Muscle layer of colon (tissue), 2 donors: ENCODE data around the gene BLOC1S1.

ENCODE experiments used
- H3K27ac ChIP-seq: one replicate; pipeline ENCODE4 v1.7.0; 2013; ENCODE audit warnings: low read depth, mild to moderate bottlenecking, low read length, moderate library complexity
- H3K27me3 ChIP-seq, 2 donors: one replicate each; pipeline ENCODE4 v1.7.0; 2013; ENCODE audit warnings: low read length in 2 of 2, mild to moderate bottlenecking in 2 of 2; ENCODE audit not compliant: insufficient read depth in 2 of 2, control insufficient read depth in 1 of 2
- H3K36me3 ChIP-seq: one replicate; pipeline ENCODE4 v1.7.0; 2013; ENCODE audit warnings: mild to moderate bottlenecking, low read length; ENCODE audit not compliant: insufficient read depth
- H3K4me1 ChIP-seq: one replicate; pipeline ENCODE4 v1.7.0; 2013; ENCODE audit warnings: mild to moderate bottlenecking, low read length; ENCODE audit not compliant: insufficient read depth
- H3K4me3 ChIP-seq, 2 donors: one replicate each; pipeline ENCODE4 v1.7.0; 2013; ENCODE audit warnings: low read length in 2 of 2, low read depth in 1 of 2, mild to moderate bottlenecking in 1 of 2, moderate library complexity in 1 of 2
- H3K9ac ChIP-seq: one replicate; pipeline ENCODE4 v1.7.0; 2013; ENCODE audit warnings: low read length
- H3K9me3 ChIP-seq: one replicate; pipeline ENCODE4 v1.7.0; 2013; ENCODE audit warnings: mild to moderate bottlenecking, low read length
- donor health status: abdominal sarcoma.
- donor health status: Adenocarcinoma of cecum.

The BLOC1S1 gene

GRCh38 chr12:55696141-55696540 is 19.7 kb upstream of the BLOC1S1 start:
- H3K27me3 ChIP-seq = no peaks in the 10 kb centered on the region
- H3K4me1 ChIP-seq = peaks cover 10% of the 10 kb centered on the region
- no peaks in the 10 kb centered on the region for H3K9me3 ChIP-seq
- H3K27ac ChIP-seq = no peak overlapping the region
- H3K9ac ChIP-seq = no peak overlapping the region
- no peak overlapping the region for H3K4me3 ChIP-seq
- peaks cover 83% of the 10 kb centered on the region for H3K36me3 ChIP-seq

GRCh38 chr12:55696796-55697462 is 18.9 kb upstream of the BLOC1S1 start:
- Histone ChIP-seq H3K36me3 (peaks cover 90% of the 10 kb centered on the region), H3K27ac (no peak overlapping the region), H3K4me3 (no peak overlapping the region), H3K27me3 (no peaks in the 10 kb centered on the region), H3K4me1 (peaks cover 17% of the 10 kb centered on the region), H3K9me3 (no peaks in the 10 kb centered on the region), H3K9ac (no peak overlapping the region)

- no peak overlapping the region for H3K9ac ChIP-seq
- no peak overlapping the region for H3K4me3 ChIP-seq
- H3K36me3 ChIP-seq = peaks cover 89% of the 10 kb centered on the region
- no peaks in the 10 kb centered on the region for H3K9me3 ChIP-seq
- no peak overlapping the region for H3K27ac ChIP-seq
- H3K27me3 ChIP-seq = no peaks in the 10 kb centered on the region
- H3K4me1 ChIP-seq = peaks cover 20% of the 10 kb centered on the region
Measured at GRCh38 chr12:55697686-55698085, 18.2 kb upstream of the BLOC1S1 start.

GRCh38 chr12:55698241-55698955 is 17.4 kb upstream of the BLOC1S1 start:
- peaks cover 27% of the 10 kb centered on the region for H3K4me1 ChIP-seq
- H3K27me3 ChIP-seq = no peaks in the 10 kb centered on the region
- no peak overlapping the region for H3K27ac ChIP-seq
- H3K9ac ChIP-seq = no peak overlapping the region
- peaks cover 82% of the 10 kb centered on the region for H3K36me3 ChIP-seq
- H3K9me3 ChIP-seq = no peaks in the 10 kb centered on the region
- H3K4me3 ChIP-seq = no peak overlapping the region

- H3K4me3 ChIP-seq = no peak overlapping the region
- peaks cover 76% of the 10 kb centered on the region for H3K36me3 ChIP-seq
- H3K27me3 ChIP-seq = no peaks in the 10 kb centered on the region
- no peaks in the 10 kb centered on the region for H3K9me3 ChIP-seq
- H3K4me1 ChIP-seq = peaks cover 27% of the 10 kb centered on the region
- H3K27ac ChIP-seq = no peak overlapping the region
- no peak overlapping the region for H3K9ac ChIP-seq
Measured at GRCh38 chr12:55698965-55699364, 16.9 kb upstream of the BLOC1S1 start.

- peaks cover 70% of the 10 kb centered on the region for H3K36me3 ChIP-seq
- no peaks in the 10 kb centered on the region for H3K9me3 ChIP-seq
- no peak overlapping the region for H3K4me3 ChIP-seq
- H3K27ac ChIP-seq = no peak overlapping the region
- no peak overlapping the region for H3K9ac ChIP-seq
- no peaks in the 10 kb centered on the region for H3K27me3 ChIP-seq
- peaks cover 32% of the 10 kb centered on the region for H3K4me1 ChIP-seq
Measured at GRCh38 chr12:55699471-55700055, 16.3 kb upstream of the BLOC1S1 start.

- Histone ChIP-seq H3K4me1 (peaks cover 37% of the 10 kb centered on the region), H3K9me3 (no peaks in the 10 kb centered on the region), H3K4me3 (no peak overlapping the region), H3K27me3 (no peaks in the 10 kb centered on the region), H3K36me3 (peaks cover 62% of the 10 kb centered on the region), H3K9ac (no peak overlapping the region), H3K27ac (peak overlapping the region; percentile 27)
Measured at GRCh38 chr12:55700255-55701018, 15.4 kb upstream of the BLOC1S1 start.

GRCh38 chr12:55702861-55703260 is 13.0 kb upstream of the BLOC1S1 start:
- H3K9me3 ChIP-seq = no peaks in the 10 kb centered on the region
- H3K9ac ChIP-seq = no peak overlapping the region
- peaks cover 38% of the 10 kb centered on the region for H3K36me3 ChIP-seq
- H3K27ac ChIP-seq = peak overlapping the region; percentile 93
- H3K4me1 ChIP-seq = peaks cover 41% of the 10 kb centered on the region
- H3K4me3 ChIP-seq = no peak overlapping the region
- H3K27me3 ChIP-seq = no peaks in the 10 kb centered on the region

GRCh38 chr12:55703288-55703687 is 12.6 kb upstream of the BLOC1S1 start:
- H3K27me3 ChIP-seq = no peaks in the 10 kb centered on the region
- peak overlapping the region in 1 of 2 donors; percentile 97 for H3K4me3 ChIP-seq
- H3K9ac ChIP-seq = peak overlapping the region; percentile 99
- H3K4me1 ChIP-seq = peaks cover 44% of the 10 kb centered on the region
- peak overlapping the region; percentile 93 for H3K27ac ChIP-seq
- peaks cover 33% of the 10 kb centered on the region for H3K36me3 ChIP-seq
- no peaks in the 10 kb centered on the region for H3K9me3 ChIP-seq

- Histone ChIP-seq H3K9ac (peak overlapping the region; percentile 99), H3K4me1 (peaks cover 52% of the 10 kb centered on the region), H3K4me3 (peak overlapping the region; percentile 92 to 97), H3K9me3 (no peaks in the 10 kb centered on the region), H3K27me3 (no peaks in the 10 kb centered on the region), H3K27ac (peak overlapping the region; percentile 89), H3K36me3 (peaks cover 25% of the 10 kb centered on the region)
Measured at GRCh38 chr12:55703901-55704761, 11.7 kb upstream of the BLOC1S1 start.
